GM20431 (cell line): ENCODE data around the gene MMP2.

ENCODE experiments used
- in situ Hi-C: fragments of 300-500 bp; cut with MseI, MboI; formaldehyde crosslinking; loops from one replicate; pipeline ENCODE4 v1.15.0; 2020; ENCODE audit warnings: low sequenced_read_pairs; ENCODE audit not compliant: unreplicated experiment

MMP2 gene

GRCh38 chr16:55467898-55468297 is 11.1 kb upstream of the MMP2 start:
- in situ Hi-C loops = loop anchor here (10.0 to 25.0 kb wide), 2 partner anchors 237 to 394 kb away; no protein-coding TSS in a partner anchor

DNA sequence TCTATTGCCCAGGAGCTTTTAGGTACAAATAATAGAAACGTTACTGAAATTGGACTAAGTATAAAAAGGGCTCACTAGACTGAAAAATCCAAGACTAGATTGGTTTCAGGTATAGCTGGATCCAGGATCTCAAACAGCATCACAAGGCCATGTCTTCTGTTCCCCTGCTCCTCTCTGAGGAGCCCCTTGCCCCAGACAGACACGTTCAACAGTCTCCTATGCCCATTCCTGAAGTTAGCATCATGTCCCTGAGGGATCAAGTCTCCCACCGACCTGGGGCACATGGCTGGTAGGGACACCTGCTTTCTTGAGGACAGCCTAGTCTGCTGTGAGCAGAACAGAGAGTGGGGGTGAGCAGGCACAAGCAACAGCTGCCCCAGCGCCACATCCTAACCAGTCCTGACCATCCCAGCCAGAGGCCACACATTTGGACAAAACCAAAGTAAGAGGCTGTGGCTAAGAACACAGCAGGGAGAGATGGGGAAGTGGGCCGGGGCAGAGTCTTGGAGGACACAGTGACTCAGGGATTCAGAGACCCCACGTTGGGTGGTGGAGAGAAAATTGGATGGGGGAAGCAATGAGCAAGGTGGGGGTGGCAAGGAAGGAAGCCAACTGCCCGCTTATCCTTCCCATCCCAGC is 10.5 kb upstream of the MMP2 start:
- in situ Hi-C loops = loop anchor here (10.0 to 25.0 kb wide), 2 partner anchors 236 to 394 kb away; no protein-coding TSS in a partner anchor

DNA sequence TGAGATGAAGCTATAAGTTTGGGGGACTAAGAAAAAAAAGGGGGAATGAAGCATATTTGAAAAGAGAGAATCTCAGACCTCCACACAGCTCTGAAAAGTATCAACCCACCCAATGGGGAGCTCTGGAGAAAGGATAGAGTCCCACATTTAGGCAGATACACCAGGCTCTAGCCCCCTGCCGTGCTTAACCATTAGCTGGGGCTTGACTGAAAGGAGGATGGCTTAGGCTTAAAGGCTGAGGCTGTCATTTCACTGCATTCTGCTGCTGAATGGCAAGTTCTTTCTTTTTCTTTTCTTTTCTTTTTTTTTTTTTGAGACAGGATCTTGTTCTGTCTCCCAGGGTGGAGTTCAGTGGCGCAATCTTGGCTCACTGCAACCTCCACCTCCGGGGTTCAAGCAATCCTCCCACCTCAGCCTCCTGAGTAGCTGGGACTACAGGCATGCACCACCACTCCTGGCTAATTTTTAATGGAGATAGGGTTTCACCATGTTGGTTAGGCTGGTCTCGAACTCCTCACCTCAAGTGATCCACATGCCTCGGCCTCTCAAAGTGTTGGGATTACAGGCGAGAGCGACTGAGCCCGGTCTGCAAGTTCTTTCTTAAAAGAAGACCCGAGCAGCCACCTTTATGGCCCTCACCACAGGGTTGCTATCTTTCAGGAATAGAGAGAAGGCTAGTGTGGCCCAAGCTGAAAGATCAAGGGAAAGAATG is 9.0 kb upstream of the MMP2 start:
- in situ Hi-C loops = loop anchor here (10.0 to 25.0 kb wide), 2 partner anchors 235 to 392 kb away; no protein-coding TSS in a partner anchor

DNA sequence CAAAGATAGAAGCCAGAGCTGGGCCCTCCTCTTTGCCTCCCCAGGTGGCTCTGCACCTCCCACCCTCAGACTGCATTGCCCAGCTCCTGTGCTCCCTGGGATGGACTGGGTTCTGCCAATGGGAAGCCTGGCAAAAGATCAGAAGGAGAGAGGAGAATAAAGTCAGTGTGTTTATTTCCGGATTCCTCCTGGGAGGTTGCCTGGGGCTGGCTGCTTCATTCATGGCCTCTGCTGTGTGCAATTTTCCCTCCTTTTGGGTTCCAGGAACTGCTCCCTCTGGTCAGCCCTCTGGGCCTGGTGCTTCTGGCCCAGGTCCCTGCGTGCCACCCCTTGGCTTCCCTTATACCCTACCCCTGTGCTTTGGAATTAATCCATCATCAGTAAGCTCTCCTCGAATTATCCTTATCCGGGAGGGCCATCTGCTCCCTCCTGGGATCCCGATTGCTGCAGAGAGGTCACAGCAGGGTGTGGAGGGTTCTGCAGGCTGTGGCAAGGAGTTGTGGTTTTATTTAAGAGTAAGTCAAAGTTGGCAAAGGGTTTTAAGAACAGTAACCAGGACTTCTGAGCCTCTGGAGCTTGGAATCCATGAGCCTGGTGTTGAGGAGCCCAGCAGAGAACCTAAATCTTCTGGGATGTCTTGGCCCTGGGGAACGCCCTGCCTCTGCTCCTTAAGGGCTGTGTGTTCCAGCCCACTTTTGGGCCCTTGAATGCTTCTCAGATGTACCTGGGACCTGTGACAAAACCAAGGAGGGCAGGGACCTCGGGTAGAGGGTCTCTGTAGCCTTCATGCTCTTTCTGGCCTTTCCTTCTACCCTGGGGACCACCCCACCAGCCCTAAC is 8.2 kb upstream of the MMP2 start:
- in situ Hi-C loops = loop anchor here (25.0 kb wide), 1 partner anchor 392 kb away; no protein-coding TSS in a partner anchor

GRCh38 chr16:55471448-55472097 is 7.4 kb upstream of the MMP2 start:
- in situ Hi-C loops = loop anchor here (25.0 kb wide), 1 partner anchor 391 kb away; no protein-coding TSS in a partner anchor

- in situ Hi-C loops = loop anchor here (25.0 kb wide), 1 partner anchor 389 kb away; no protein-coding TSS in a partner anchor
Observed at GRCh38 chr16:55473587-55473986, 5.4 kb upstream of the MMP2 start.

- in situ Hi-C loops = loop anchor here (25.0 kb wide), 1 partner anchor 387 kb away; no protein-coding TSS in a partner anchor
Observed at GRCh38 chr16:55474821-55475220, 4.2 kb upstream of the MMP2 start.

DNA sequence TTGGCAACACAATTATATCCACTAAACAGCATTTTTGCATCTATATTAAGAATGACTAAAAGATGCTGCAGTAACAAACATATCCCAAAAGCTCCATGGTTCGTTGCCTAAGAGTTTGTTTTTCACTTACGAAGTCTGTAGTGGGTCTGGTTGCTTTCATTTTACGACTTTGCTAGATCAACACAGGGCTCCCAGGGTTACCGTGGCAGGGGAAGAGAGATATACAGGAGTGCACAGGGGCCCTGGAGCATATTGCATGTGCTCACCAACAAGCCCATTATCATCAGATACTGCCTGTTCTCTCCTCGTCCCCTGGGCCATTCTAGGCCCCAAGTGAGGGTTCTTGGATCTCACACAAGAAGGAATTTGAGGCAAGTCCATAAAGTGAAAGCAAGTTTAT is 3.1 kb upstream of the MMP2 start:
- in situ Hi-C loops = no loop called here

DNA sequence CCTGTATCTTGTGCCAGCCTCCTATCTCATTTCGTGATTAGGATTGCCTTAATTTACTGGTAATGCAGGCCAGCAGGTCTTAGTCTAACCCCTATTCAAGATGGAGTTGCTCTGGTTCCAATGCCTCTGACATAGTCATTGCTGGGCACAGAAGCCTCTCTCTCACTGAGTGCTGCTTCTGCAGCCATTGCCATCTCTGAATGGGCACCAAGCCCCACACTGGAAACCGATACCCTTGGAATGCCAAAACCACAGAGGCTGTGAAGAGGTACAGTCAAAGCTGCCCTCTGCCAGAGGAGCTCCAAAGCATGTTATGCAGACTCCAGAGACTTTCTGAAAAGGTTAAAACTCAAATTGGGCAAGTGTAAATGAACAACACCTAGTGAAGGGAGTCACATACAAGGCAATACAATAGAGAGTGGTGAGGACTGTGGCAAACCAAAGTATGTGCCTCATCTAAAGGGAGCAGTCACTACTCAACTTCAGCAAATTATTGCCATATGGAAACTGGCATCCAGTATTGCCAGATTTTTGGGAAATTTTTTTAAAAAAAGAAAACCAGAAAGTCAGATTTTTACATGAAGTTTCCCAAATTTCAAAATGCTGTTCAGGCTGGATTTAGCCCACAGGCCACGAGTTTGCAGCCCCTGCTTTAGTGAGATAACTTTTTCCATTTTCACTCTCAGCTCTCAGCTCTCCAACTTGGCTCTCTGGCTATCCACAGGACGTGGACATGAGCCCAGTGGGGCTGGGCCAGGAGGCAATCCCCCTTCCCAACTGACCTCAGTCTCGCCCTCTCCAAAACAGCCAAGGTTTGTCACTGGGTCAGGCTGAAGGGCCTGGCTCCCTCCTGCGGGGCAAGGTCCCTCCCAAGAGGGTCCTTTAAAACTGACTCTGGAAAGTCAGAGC is 2.1 kb upstream of the MMP2 start:
- in situ Hi-C loops = no loop called here

DNA sequence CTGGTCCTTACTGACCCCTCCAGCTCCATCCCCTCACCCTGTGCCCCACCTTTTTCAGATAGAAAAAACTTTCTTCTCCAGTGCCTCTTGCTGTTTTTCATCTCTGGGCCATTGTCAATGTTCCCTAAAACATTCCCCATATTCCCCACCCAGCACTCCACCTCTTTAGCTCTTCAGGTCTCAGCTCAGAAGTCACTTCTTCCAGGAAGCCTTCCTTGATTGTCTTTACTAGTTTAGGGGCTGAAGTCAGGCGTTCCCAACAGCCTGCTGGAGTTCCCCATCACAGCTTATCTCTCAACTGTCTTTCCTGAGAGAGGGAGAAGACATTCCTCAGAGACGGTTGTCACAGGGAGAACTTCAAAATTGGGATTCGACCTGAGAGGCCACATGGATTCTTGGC is 1.3 kb upstream of the MMP2 start:
- in situ Hi-C loops = no loop called here

DNA sequence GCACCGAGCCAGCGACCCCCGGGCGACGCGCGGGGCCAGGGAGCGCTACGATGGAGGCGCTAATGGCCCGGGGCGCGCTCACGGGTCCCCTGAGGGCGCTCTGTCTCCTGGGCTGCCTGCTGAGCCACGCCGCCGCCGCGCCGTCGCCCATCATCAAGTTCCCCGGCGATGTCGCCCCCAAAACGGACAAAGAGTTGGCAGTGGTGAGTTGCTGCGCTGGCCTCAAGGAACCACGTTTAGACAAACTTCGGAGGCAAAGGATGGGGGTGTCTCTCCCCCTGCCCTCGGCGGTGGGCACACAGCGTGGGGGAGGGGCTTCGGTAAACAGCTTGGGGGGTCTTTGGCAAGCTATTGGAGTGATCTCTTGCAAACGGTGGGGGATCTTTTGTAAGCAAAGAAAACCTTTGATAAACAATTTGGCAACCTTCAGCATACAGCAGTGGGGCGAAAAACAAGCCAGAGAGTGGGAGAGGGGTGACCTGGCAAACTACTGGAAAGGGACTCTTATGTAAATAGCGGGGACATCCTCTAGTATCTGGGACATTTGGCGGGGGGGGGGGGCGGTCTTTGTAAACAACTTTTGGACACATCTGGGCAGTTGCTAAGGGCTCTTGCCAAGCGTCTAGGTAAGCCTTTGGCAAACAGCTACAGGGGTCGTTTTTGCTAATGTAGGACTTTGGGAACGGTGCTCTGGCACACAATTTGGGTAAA is 587 bp downstream of the MMP2 start:
- in situ Hi-C loops = no loop called here

- in situ Hi-C loops = no loop called here
Observed at GRCh38 chr16:55480228-55480655, 1.2 kb downstream of the MMP2 start.

- in situ Hi-C loops = no loop called here
Observed at GRCh38 chr16:55481023-55481422, 2.0 kb downstream of the MMP2 start.

GRCh38 chr16:55482056-55482455 is 3.1 kb downstream of the MMP2 start:
- in situ Hi-C loops = no loop called here

DNA sequence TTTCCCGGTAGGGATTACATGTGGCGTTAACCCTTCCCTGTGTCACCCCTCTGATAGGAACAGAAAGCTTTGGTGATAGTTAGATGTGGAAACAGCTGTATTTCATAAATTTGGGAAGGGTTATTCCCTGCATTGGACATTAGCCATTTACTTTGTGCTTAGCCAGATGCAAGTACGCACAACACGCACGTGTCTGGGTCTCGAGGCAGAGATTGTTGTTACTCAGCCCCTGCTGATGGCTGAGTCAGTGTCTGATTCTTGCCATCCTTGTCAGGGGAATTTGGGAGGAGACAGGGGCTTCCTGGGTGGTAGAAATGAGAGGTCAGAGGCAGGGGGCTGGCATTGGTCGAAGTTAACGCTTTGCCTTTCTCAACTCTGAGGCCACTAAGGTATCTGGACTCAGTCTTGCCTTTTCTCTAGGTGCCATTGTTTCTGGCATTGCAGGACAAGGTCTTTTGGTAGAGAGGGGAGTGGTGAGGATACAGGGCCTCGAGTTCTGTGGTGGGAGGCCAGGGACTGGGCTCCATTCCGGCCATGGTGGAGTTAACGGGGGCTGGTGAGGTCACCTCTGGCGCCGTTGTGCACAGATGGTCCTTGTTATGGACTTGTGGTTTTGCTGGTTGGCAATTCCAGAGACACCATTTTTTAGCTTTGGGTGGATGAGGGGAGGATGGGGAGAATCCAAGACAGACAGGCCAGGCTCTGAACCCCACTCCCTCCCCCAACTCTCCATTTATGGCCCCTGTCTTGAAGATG is 8.2 kb downstream of the MMP2 start:
- in situ Hi-C loops = no loop called here

GRCh38 chr16:55488306-55488705 is 9.3 kb downstream of the MMP2 start:
- in situ Hi-C loops = no loop called here

DNA sequence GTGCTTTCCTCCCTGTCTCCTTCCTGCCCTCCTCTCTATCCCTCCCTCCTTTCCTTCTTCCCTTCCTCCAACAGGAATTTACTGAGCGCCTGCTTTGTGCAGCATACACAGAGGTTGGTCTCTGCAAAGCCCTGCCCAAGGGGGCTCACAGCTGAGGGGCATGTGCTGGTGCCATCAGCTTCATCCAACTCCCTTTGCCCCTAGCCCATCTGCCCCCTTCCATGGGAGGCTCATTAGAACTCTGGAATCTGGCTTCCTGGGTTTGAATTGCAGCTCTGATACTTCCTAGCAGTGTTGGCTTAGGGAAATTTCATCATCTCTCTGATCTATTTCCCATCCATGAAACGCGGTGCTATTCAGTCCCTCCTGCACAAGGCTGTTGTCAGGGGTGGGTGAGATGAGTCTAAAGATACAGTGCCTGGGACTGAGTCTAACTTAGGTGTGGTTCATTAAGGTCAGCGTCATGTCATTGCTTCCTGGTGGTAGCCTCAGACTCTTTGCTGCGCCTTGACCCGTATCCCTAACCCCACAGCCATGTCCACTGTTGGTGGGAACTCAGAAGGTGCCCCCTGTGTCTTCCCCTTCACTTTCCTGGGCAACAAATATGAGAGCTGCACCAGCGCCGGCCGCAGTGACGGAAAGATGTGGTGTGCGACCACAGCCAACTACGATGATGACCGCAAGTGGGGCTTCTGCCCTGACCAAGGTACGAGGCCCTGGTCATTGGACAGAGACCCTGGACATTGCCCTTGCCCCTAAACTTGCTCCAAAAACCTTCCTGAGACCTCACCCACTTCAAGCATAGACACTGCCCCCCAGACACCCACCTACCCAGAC is 10.3 kb downstream of the MMP2 start:
- in situ Hi-C loops = no loop called here
